NCI-H460 (cell line): Measurements from ENCODE around the gene FAM171A1. TPM values are rescaled to one million over a fixed set of nuclear protein-coding genes. Genes with fewer than 3 reads are reported as not detected.
"Not testable (repeated sequence)": the region's sequence is repeated elsewhere in the genome, so short reads cannot be mapped to it uniquely, and the experiment has no call there.

ENCODE experiments used
- DNase-seq: peaks from one replicate; pipeline ENCODE4 v3.0.0-alpha.2; 2016; ENCODE audit warnings: low read depth; ENCODE audit errors: extremely low read depth
- total RNA-seq: library from RNA; depleted of rRNA; stranded (reverse); fragments of >200 nt; shearing (Covaris generic); gene quantifications from 2 replicates; pipeline ENCODE4 v1.2.3, GENCODE V29; 2014

The FAM171A1 gene
- total RNA-seq, 1 experiment from 2014 or later = 8.3 TPM

- no peak for DNase-seq
Observed at GRCh38 chr10:15346440-15347141, 24.5 kb downstream of the FAM171A1 start.

GRCh38 chr10:15345450-15345849 is 25.6 kb downstream of the FAM171A1 start:
- no peak for DNase-seq

DNA sequence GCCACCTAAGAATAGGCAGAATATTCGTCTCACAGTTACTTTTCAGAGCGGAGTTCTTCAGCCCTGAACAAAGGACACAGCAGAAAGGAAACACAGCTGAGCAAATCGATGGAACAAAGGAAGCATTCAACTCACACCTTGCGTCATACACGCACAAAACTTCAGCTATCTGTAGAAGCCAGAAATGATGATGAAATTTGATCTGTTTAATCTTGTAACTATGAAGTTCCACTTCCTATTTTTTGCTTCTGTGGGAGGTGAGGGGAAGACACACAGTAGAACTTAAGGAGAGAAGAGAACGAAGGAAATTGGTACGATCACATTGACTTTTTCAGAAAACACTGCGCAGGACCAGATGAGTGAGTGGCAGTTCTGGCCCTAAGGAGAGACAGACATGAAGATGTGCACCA is 26.2 kb downstream of the FAM171A1 start:
- DNase-seq = peak; percentile 40

GRCh38 chr10:15344256-15344875 is 26.7 kb downstream of the FAM171A1 start:
- DNase-seq = no peak

GRCh38 chr10:15342970-15343369 is 28.1 kb downstream of the FAM171A1 start:
- no peak for DNase-seq

- no peak for DNase-seq
Observed at GRCh38 chr10:15341502-15342128, 29.5 kb downstream of the FAM171A1 start.

GRCh38 chr10:15339892-15340291 is 31.2 kb downstream of the FAM171A1 start:
- DNase-seq = no peak

- not testable (repeated sequence) for DNase-seq
Observed at GRCh38 chr10:15337441-15337923, 33.6 kb downstream of the FAM171A1 start.

DNA sequence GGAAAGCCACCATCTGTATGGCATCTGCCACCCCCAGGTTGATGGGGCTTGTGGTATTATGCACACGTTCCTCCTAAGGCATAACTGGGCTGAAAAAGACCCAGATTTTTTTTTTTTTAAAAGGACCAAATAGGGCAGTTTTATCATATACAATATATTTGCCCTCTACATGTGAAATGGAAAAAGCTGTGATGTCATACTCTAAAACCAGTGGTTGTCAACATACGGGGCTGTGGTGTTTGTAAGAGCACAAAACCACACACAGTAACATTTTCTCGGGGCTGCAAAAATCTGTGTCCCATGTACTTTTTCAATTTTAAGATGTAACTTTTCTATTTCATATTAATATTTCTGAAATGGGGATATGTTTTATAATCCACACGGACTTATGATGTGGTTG is 34.9 kb downstream of the FAM171A1 start:
- no peak for DNase-seq

DNA sequence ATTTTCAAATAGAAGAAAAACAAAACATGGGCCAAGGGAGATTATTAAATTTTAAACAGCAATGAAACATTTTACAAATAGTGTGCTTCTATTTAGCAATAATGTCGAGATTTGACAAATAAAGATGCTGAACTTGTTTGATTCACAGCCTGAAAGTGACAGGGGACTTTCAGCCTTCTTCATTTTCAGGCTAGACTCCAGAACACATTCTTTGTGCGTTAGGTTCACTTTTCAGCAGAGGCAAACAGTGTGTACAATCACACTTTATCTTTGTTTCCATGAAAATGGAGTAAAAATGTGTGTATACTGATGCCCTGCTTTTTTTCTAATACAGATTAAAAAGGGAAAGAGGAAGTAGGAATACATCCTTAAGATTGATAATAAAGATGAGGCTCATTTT is 35.6 kb downstream of the FAM171A1 start:
- DNase-seq = no peak

DNA sequence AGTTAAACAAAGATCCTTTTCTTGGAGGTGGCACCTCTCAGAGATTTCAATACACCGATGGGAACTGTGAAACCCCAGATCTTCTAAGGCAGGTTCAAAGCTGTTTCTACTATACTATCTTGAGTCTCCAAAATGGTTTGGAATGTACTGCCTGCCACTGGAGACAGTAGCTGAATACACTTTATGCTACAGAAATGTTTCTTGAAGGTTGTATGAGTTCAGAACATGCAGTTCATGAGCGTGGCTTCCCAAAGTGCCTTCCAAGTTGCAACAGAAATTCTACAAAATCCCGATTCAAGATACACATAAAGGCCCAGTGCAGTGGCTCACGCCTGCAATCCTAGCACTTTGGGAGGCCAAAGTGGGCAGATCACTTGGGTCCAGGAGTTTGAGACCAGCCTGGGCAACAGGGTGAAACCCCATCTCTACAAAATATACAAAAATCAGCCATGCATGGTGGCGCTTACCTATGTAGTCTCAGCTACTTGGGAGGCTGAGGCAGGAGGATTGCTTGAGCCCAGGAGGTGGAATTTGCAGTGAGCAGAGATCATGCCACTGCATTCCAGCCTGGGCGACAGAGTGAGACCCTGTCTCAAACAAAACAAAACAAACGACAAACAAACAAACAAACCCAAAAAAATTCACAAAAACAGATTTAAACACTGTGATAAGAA is 36.3 kb downstream of the FAM171A1 start:
- no peak for DNase-seq

GRCh38 chr10:15333909-15334649 is 37.0 kb downstream of the FAM171A1 start:
- DNase-seq = no peak

DNA sequence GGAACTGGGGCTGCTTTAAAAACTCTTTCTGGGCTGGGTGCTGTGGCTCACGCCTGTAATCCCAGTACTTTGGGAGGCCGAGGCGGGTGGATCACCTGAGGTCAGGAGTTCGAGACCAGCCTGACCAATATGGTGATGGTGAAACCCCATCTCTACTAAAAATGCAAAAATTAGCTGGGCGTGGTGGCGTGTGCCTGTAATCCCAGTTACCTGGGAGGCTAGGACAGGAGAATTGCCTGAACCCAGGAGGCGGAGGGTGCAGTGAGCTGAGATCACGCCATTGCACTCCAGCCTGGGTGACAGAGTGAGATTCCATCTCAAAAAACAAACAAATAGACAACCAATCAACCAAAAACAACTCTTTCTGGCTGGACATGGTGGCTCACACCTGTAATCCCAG is 37.9 kb downstream of the FAM171A1 start:
- DNase-seq = not testable (repeated sequence)

- DNase-seq = no peak
Observed at GRCh38 chr10:15331461-15331860, 39.6 kb downstream of the FAM171A1 start.

DNA sequence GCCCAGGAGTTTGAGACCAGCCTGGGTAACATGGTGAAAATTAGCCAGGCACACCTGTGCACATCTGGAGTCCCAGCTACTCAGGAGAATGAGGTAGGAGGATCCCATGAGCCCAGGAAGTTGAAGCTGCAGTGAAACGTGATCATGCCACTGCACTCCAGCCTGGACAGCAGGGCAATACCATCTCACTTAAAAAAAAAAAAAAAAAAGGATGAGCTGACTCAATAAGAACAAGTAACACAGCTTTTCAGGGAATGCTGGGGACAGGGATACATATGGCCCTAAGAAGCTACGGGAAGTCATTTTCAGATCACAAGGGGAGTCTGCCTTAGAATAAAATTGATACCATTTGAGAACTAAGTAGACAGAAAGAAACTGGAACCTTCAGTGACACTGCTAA is 41.7 kb downstream of the FAM171A1 start:
- DNase-seq = no peak

GRCh38 chr10:15325944-15326284 is 45.2 kb downstream of the FAM171A1 start:
- no peak for DNase-seq

DNA sequence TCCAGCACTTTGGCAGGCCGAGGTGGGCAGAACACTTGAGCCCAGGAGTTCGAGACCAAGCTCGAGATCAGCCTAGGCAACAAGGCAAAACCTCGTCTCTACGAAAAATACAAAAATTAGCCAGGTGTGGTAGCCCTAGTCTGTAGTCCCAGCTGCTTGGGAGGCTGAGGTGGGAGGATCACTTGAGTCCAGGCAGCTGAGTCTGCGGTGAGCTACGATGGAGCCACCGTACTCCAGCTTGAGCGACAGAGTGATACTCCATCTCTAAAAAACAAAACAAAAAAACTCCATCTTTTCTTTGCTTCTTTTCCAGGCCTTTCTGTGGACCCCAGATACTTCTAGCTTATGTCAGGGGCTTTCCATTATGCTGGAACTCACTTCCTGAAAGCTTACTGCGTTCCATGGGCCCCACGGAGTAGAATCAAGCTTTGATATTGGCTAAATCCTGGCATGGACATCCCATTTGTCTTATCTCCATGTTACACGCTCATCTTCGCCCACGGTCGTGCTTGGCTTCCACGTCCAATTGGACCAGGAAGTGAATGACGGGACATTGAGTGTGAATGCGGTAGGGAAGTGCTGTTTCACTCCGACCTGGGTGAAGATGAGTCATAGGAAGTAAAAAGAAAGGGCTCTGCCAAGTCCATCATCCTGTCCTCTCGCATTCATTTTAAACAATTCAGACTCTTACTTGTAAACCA is 45.7 kb downstream of the FAM171A1 start:
- peak; percentile 30 for DNase-seq

DNA sequence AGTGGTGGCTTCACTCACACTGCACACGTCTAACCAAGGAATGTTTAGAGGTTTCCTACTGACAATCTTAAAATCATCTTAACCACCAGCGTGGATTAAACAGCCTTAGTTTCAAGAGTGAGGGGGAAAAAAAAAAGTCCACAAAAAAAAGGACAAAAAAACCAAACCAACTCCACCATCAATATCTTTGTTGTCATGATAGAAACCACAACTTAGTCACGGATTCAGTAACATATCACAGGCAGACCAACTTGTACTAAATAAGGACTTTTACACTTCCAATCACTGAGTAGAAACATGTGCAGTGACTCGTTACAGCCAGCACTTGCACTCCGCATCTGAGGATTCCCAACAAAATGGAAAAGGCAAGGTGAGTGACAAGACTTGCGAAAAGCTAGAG is 46.5 kb downstream of the FAM171A1 start:
- DNase-seq = no peak

DNA sequence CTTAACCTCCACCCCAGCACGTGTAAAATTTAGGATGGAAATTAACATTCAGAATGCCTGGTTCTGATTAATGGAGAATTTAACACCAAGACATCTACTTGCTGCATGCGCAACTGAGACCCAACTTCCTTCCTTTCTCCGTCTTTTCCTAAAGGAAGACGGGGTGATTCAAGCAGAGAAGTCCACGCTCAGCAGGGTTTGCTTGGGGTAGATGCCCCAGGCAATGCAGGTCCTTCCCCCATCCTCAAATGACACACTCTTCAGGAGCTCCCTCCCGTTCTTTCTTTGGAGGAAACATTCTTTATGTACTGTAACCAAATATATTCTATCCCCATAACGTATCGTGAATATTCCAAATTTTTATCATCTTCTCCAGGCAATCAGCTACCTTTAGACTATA is 47.0 kb downstream of the FAM171A1 start:
- DNase-seq = no peak

GRCh38 chr10:15322356-15322755 is 48.7 kb downstream of the FAM171A1 start:
- DNase-seq = no peak
